Peyer's patch (tissue), 4 donors: ENCODE measurements around the gene PDE8B.

Experiments used
- CTCF ChIP-seq, 6 experiments: fragments of 450-650 bp in 4 of 6; fragments of 200-600 bp in 2 of 6; sonication (generic) in 1 of 6; IDR thresholded peaks; one replicate each; pipeline ENCODE4 v1.5.1; 2017 to 2019; ENCODE audit warnings: antibody characterized with exemption in 6 of 6, mild to moderate bottlenecking in 3 of 6, moderate library complexity in 1 of 6
- POLR2A ChIP-seq, 2 donors: fragments of 450-650 bp; IDR thresholded peaks; one replicate each; pipeline ENCODE4 v1.5.1; 2017; ENCODE audit warnings: antibody characterized with exemption in 2 of 2, mild to moderate bottlenecking in 2 of 2, moderate library complexity in 2 of 2

GRCh38 chr5:77175231-77175630 lies 35.2 kb upstream of the PDE8B start:
- TF ChIP-seq CTCF (IDR thresholded peaks at IDR 0.05) (no peak), POLR2A (IDR thresholded peaks at IDR 0.05) (no peak)
